GM12878 (cell line): Measurements from ENCODE around the gene DDX24.

Experiments used
- CBX5 ChIP-seq: sonication (generic); IDR thresholded peaks from 2 replicates; pipeline ENCODE4 v1.6.1; 2016; ENCODE audit warnings: low read depth, moderate library complexity, mild to moderate bottlenecking, inconsistent platforms
- CEBPB ChIP-seq, 2 experiments: fragments of 150-350 bp in 1 of 2; IDR thresholded peaks; 2 replicates each; pipeline ENCODE4 v1.6.1; 2012 to 2014; ENCODE audit warnings: low read depth in 2 of 2, low read length in 2 of 2, borderline replicate concordance in 1 of 2, inconsistent platforms in 1 of 2
- CTCF ChIP-seq, 3 experiments: IDR thresholded peaks in 2 of 3; conservative IDR thresholded peaks in 1 of 3; 2 replicates each; pipeline ENCODE4 v1.5.1; 2011; ENCODE audit warnings: low read depth in 3 of 3, low read length in 3 of 3, mild to moderate bottlenecking in 3 of 3, control low read depth in 2 of 3, moderate library complexity in 2 of 3, inconsistent platforms in 1 of 3, mixed read lengths in 1 of 3; ENCODE audit not compliant: control insufficient read depth in 2 of 3, insufficient read depth in 1 of 3; ENCODE audit errors: extremely low read depth in 1 of 3
- EP300 ChIP-seq, 2 experiments: fragments of 150-350 bp in 1 of 2; IDR thresholded peaks; 2 replicates each; pipeline ENCODE4 v1.6.1; 2011 to 2012; ENCODE audit warnings: low read depth in 2 of 2, low read length in 2 of 2, borderline replicate concordance in 1 of 2, improper control_type of control experiment in 1 of 2, inconsistent platforms in 1 of 2; ENCODE audit not compliant: control insufficient read depth in 1 of 2
- ESRRA ChIP-seq: IDR thresholded peaks from 2 replicates; pipeline ENCODE4 v1.6.1; 2012; ENCODE audit warnings: mild to moderate bottlenecking, low read length, improper control_type of control experiment
- EZH2 ChIP-seq: IDR thresholded peaks from 2 replicates; pipeline ENCODE4 v1.6.1; 2012; ENCODE audit warnings: low read depth, mild to moderate bottlenecking, control low read depth, inconsistent platforms, low read length, borderline replicate concordance; ENCODE audit not compliant: control insufficient read depth
- HCFC1 ChIP-seq: fragments of 150-350 bp; IDR thresholded peaks from 2 replicates; pipeline ENCODE4 v1.6.1; 2014; ENCODE audit warnings: low read length
- IKZF1 ChIP-seq: fragments of 450-650 bp; conservative IDR thresholded peaks from 2 replicates; pipeline ENCODE4 v1.6.1; 2017; ENCODE audit warnings: antibody characterized with exemption, mild to moderate bottlenecking
- NR2C2 ChIP-seq: IDR thresholded peaks from 2 replicates; pipeline ENCODE4 v1.6.1; 2011; ENCODE audit warnings: borderline replicate concordance, low read depth; ENCODE audit not compliant: control insufficient read depth, insufficient read length
- POLR2AphosphoS5 ChIP-seq: IDR thresholded peaks from 2 replicates; pipeline ENCODE4 v1.6.1; 2011; ENCODE audit warnings: mild to moderate bottlenecking, low read length, inconsistent platforms
- ZNF274 ChIP-seq: IDR thresholded peaks from one replicate; pipeline ENCODE4 v1.8.0; 2011; ENCODE audit not compliant: insufficient read length, insufficient read depth

DNA sequence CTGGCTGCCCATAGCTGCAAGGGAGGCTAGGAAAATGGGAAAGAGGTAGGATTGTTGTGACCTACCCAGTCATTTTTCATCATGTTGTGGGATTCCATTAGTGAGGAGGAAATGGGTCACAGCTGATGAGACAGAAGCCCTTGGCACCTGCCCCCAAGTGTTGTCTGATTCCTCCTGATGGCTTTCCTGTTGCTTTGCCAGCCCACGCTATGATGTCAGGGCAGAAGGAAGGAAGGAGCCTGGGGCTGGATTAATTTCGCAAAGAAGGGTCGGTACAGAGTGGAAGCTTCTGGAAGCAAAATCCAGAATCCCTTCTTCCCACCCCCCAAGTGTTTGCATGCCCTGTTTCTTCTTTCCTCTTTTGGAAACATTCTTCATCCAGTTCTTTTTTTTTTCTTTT, 46.1 kb downstream of the DDX24 start:
- no peak for TF ChIP-seq ZNF274
- TF ChIP-seq IKZF1, result no peak
- no peak for TF ChIP-seq CBX5
- TF ChIP-seq CEBPB (IDR thresholded peaks at IDR 0.05; ENCODE audit: borderline replicate concordance in 1 of 2, low read depth in 2 of 2, low read length in 2 of 2), result no peak
- no peak for TF ChIP-seq NR2C2
- no peak for TF ChIP-seq EP300 (IDR thresholded peaks at IDR 0.05; ENCODE audit: borderline replicate concordance in 1 of 2, control insufficient read depth in 1 of 2, low read depth in 2 of 2, low read length in 2 of 2)
- TF ChIP-seq POLR2AphosphoS5, result no peak
- no peak for TF ChIP-seq CTCF (IDR thresholded peaks at IDR 0.05 in 2 of 3, conservative IDR thresholded peaks at IDR 0.05 in 1 of 3; ENCODE audit: control insufficient read depth in 2 of 3, extremely low read depth in 1 of 3, insufficient read depth in 1 of 3, low read depth in 3 of 3, low read length in 3 of 3)
- no peak for TF ChIP-seq HCFC1
- no peak for TF ChIP-seq EZH2
- TF ChIP-seq ESRRA, result no peak
